ENCODE results near the gene SPAG6. TPM values are rescaled to one million over a fixed set of nuclear protein-coding genes. Genes with fewer than 3 reads are reported as not detected.
A peak's percentile ranks its signal among the peaks of the same experiment; 100 is the strongest.

Gene SPAG6
- total and polyA plus RNA-seq, 9 of the 15 experiments (the other 6 are each of a cell fraction or from before 2014, with no cell fraction given), result 3.5 to 23.1 (median 11.8) TPM

GRCh38 chr10:22316286-22317075 lies 28.8 kb upstream of the SPAG6 start, which contains the start of gene COMMD3 (continued):
- TF ChIP-seq TCFL5 (CRISPR knock-in tag; conservative IDR thresholded peaks at IDR 0.05) (no peak), ZNF584 (CRISPR knock-in tag; IDR thresholded peaks at IDR 0.05; ENCODE audit: low read depth) (no peak), CEBPB (tag; IDR thresholded peaks at IDR 0.05) (no peak), MXI1 (IDR thresholded peaks at IDR 0.05; ENCODE audit: low read depth, low read length) (0 out of 2 replicates have a peak, but pooled peaks have one; percentile 14), U2AF1 (optimal IDR thresholded peaks at IDR 0.05; ENCODE audit: low read depth, low read length) (no peak), POLR2AphosphoS2 (IDR thresholded peaks at IDR 0.05; ENCODE audit: low read length) (no peak; the same call in 1 of the 2 replicates), GTF2E2 (tag; IDR thresholded peaks at IDR 0.05) (no peak), DPF2 (IDR thresholded peaks at IDR 0.05) (no peak)
- TF ChIP-seq, protein P1, sequence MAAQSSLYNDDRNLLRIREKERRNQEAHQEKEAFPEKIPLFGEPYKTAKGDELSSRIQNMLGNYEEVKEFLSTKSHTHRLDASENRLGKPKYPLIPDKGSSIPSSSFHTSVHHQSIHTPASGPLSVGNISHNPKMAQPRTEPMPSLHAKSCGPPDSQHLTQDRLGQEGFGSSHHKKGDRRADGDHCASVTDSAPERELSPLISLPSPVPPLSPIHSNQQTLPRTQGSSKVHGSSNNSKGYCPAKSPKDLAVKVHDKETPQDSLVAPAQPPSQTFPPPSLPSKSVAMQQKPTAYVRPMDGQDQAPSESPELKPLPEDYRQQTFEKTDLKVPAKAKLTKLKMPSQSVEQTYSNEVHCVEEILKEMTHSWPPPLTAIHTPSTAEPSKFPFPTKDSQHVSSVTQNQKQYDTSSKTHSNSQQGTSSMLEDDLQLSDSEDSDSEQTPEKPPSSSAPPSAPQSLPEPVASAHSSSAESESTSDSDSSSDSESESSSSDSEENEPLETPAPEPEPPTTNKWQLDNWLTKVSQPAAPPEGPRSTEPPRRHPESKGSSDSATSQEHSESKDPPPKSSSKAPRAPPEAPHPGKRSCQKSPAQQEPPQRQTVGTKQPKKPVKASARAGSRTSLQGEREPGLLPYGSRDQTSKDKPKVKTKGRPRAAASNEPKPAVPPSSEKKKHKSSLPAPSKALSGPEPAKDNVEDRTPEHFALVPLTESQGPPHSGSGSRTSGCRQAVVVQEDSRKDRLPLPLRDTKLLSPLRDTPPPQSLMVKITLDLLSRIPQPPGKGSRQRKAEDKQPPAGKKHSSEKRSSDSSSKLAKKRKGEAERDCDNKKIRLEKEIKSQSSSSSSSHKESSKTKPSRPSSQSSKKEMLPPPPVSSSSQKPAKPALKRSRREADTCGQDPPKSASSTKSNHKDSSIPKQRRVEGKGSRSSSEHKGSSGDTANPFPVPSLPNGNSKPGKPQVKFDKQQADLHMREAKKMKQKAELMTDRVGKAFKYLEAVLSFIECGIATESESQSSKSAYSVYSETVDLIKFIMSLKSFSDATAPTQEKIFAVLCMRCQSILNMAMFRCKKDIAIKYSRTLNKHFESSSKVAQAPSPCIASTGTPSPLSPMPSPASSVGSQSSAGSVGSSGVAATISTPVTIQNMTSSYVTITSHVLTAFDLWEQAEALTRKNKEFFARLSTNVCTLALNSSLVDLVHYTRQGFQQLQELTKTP (IDR thresholded peaks at IDR 0.05; ENCODE audit: low read depth in 1 of 2, partially characterized antibody in 2 of 2), result peak; percentile 74 to 78
- TF ChIP-seq, protein P2, sequence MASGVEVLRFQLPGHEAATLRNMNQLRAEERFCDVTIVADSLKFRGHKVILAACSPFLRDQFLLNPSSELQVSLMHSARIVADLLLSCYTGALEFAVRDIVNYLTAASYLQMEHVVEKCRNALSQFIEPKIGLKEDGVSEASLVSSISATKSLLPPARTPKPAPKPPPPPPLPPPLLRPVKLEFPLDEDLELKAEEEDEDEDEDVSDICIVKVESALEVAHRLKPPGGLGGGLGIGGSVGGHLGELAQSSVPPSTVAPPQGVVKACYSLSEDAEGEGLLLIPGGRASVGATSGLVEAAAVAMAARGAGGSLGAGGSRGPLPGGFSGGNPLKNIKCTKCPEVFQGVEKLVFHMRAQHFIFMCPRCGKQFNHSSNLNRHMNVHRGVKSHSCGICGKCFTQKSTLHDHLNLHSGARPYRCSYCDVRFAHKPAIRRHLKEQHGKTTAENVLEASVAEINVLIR (CRISPR knock-in tag; IDR thresholded peaks at IDR 0.05), result no peak
- TF ChIP-seq, protein P3, sequence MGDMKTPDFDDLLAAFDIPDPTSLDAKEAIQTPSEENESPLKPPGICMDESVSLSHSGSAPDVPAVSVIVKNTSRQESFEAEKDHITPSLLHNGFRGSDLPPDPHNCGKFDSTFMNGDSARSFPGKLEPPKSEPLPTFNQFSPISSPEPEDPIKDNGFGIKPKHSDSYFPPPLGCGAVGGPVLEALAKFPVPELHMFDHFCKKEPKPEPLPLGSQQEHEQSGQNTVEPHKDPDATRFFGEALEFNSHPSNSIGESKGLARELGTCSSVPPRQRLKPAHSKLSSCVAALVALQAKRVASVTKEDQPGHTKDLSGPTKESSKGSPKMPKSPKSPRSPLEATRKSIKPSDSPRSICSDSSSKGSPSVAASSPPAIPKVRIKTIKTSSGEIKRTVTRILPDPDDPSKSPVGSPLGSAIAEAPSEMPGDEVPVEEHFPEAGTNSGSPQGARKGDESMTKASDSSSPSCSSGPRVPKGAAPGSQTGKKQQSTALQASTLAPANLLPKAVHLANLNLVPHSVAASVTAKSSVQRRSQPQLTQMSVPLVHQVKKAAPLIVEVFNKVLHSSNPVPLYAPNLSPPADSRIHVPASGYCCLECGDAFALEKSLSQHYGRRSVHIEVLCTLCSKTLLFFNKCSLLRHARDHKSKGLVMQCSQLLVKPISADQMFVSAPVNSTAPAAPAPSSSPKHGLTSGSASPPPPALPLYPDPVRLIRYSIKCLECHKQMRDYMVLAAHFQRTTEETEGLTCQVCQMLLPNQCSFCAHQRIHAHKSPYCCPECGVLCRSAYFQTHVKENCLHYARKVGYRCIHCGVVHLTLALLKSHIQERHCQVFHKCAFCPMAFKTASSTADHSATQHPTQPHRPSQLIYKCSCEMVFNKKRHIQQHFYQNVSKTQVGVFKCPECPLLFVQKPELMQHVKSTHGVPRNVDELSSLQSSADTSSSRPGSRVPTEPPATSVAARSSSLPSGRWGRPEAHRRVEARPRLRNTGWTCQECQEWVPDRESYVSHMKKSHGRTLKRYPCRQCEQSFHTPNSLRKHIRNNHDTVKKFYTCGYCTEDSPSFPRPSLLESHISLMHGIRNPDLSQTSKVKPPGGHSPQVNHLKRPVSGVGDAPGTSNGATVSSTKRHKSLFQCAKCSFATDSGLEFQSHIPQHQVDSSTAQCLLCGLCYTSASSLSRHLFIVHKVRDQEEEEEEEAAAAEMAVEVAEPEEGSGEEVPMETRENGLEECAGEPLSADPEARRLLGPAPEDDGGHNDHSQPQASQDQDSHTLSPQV (IDR thresholded peaks at IDR 0.05), result no peak
- TF ChIP-seq, protein P4, sequence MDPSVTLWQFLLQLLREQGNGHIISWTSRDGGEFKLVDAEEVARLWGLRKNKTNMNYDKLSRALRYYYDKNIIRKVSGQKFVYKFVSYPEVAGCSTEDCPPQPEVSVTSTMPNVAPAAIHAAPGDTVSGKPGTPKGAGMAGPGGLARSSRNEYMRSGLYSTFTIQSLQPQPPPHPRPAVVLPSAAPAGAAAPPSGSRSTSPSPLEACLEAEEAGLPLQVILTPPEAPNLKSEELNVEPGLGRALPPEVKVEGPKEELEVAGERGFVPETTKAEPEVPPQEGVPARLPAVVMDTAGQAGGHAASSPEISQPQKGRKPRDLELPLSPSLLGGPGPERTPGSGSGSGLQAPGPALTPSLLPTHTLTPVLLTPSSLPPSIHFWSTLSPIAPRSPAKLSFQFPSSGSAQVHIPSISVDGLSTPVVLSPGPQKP (CRISPR knock-in tag; IDR thresholded peaks at IDR 0.05), result no peak
- TF ChIP-seq, protein P5, sequence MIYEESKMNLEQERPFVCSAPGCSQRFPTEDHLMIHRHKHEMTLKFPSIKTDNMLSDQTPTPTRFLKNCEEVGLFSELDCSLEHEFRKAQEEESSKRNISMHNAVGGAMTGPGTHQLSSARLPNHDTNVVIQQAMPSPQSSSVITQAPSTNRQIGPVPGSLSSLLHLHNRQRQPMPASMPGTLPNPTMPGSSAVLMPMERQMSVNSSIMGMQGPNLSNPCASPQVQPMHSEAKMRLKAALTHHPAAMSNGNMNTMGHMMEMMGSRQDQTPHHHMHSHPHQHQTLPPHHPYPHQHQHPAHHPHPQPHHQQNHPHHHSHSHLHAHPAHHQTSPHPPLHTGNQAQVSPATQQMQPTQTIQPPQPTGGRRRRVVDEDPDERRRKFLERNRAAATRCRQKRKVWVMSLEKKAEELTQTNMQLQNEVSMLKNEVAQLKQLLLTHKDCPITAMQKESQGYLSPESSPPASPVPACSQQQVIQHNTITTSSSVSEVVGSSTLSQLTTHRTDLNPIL (CRISPR knock-in tag; IDR thresholded peaks at IDR 0.05), result no peak
